ENCODE results near the gene TEKT1.

DNA sequence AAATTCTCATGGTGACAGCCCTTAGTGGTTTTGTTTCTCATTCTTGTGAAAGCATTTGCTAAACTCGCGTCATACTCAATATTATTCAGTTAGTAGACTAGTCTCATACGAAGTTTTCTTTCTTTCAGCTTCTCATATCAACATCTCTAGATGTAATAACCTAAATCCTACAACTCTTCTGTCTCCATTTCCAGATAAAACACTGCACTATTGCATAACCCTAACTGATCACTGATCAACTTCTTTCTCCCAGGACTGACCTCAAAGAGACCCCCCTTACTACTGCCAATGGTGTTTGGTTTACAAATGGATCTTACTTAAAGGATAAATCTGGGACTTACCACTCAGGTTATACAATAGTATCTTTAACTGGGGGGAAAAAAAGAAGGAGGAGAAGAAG lies 36.3 kb upstream of the TEKT1 start:
- TF ChIP-seq CTCF (IDR thresholded peaks at IDR 0.05) (no peak), EP300 (IDR thresholded peaks at IDR 0.05) (no peak), POLR2A (IDR thresholded peaks at IDR 0.05) (no peak)
